H1 (cell line): Measurements from ENCODE around the gene ABCF2. TPM values are rescaled to one million over a fixed set of nuclear protein-coding genes. Genes with fewer than 3 reads are reported as not detected.

Experiments
- CTCF ChIA-PET: fragments of 300-600 bp; sonication (Branson Sonifier 250); formaldehyde crosslinking; loops from one replicate; lab custom pipeline; 2021; ENCODE audit not compliant: partially characterized antibody; lab: Charles Lee
- POLR2A ChIA-PET: fragments of 300-600 bp; sonication (Branson Sonifier 250); formaldehyde crosslinking; loops from one replicate; lab custom pipeline; 2021; ENCODE audit warnings: inconsistent platforms; ENCODE audit not compliant: partially characterized antibody; lab: Charles Lee
- DNase-seq, 2 experiments: peaks; one replicate each; pipeline versions ENCODE4 v3.0.0 to v3.0.0-alpha.2; 2010 to 2022; ENCODE audit warnings: low spot score in 2 of 2, low read depth in 1 of 2, mixed read lengths in 1 of 2
- FAIRE-seq: peaks from 2 replicates; lab custom pipeline; 2011; peaks lifted over from hg19 to GRCh38; lab: Jason Lieb, UNC
- H2AFZ ChIP-seq: 2 replicates; pipeline ENCODE4 v1.8.1; 2012; ENCODE audit warnings: low read length, inconsistent platforms
- H2AK5ac ChIP-seq: 2 replicates; pipeline ENCODE4 v1.6.1; 2013; ENCODE audit warnings: low read depth, low read length
- H2BK120ac ChIP-seq: replicated peaks from 2 replicates; pipeline ENCODE3; 2013; ENCODE audit warnings: low read depth, low read length, inconsistent platforms
- H2BK12ac ChIP-seq: 2 replicates; pipeline ENCODE4 v1.6.1; 2013; ENCODE audit warnings: low read depth, low read length
- H2BK15ac ChIP-seq: 2 replicates; pipeline ENCODE4 v1.6.1; 2013; ENCODE audit warnings: low read length
- H2BK20ac ChIP-seq: 2 replicates; pipeline ENCODE4 v1.6.1; 2013; ENCODE audit warnings: low read length
- H2BK5ac ChIP-seq: 2 replicates; pipeline ENCODE4 v1.6.1; 2013; ENCODE audit warnings: low read depth, low read length
- H3K14ac ChIP-seq: 2 replicates; pipeline ENCODE4 v1.6.1; 2013; ENCODE audit warnings: inconsistent platforms; ENCODE audit not compliant: insufficient read length
- H3K18ac ChIP-seq: 2 replicates; pipeline ENCODE4 v1.6.1; 2013; ENCODE audit warnings: low read length; ENCODE audit errors: extremely low read depth
- H3K23ac ChIP-seq: 2 replicates; pipeline ENCODE4 v1.6.1; 2013; ENCODE audit warnings: inconsistent platforms; ENCODE audit not compliant: insufficient read length
- H3K23me2 ChIP-seq: 2 replicates; pipeline ENCODE4 v1.6.1; 2013; ENCODE audit warnings: low read depth, low read length
- H3K27ac ChIP-seq: 2 replicates; pipeline ENCODE4 v1.6.1; 2011; ENCODE audit warnings: low read depth, low read length, inconsistent platforms
- H3K27me3 ChIP-seq, 4 experiments: replicated peaks in 1 of 4; 1 replicate in 1 of 4; 2 replicates in 3 of 4; pipeline versions ENCODE4 v1.6.1 to v1.8.1; 2011 to 2013; ENCODE audit warnings: low read length in 3 of 4, mild to moderate bottlenecking in 3 of 4, inconsistent platforms in 2 of 4, mixed read lengths in 2 of 4, moderate library complexity in 1 of 4; ENCODE audit not compliant: control insufficient read depth in 3 of 4, insufficient read depth in 3 of 4; ENCODE audit errors: extremely low read depth in 1 of 4
- H3K36me3 ChIP-seq, 4 experiments: 2 replicates each; pipeline versions ENCODE4 v1.6.1 to v1.8.1; 2011 to 2013; ENCODE audit warnings: mild to moderate bottlenecking in 4 of 4, low read length in 3 of 4, moderate library complexity in 2 of 4, control low read depth in 1 of 4, inconsistent platforms in 1 of 4; ENCODE audit not compliant: insufficient read depth in 4 of 4, control insufficient read depth in 2 of 4
- H3K4ac ChIP-seq: replicated peaks from 2 replicates; pipeline ENCODE3; 2013; ENCODE audit warnings: low read length, low read depth, mixed read lengths, inconsistent platforms; ENCODE audit not compliant: insufficient read length
- H3K4me1 ChIP-seq, 4 experiments: replicated peaks in 1 of 4; 1 replicate in 1 of 4; 2 replicates in 3 of 4; pipeline versions ENCODE4 v1.6.1 to v1.8.1; 2011 to 2013; ENCODE audit warnings: low read length in 3 of 4, inconsistent platforms in 2 of 4, mixed read lengths in 1 of 4; ENCODE audit not compliant: insufficient read depth in 4 of 4, control insufficient read depth in 3 of 4
- H3K4me2 ChIP-seq, 2 experiments: 2 replicates each; pipeline versions ENCODE4 v1.6.1 to v1.8.1; 2011 to 2013; ENCODE audit warnings: low read depth in 2 of 2, low read length in 2 of 2, control low read depth in 1 of 2, inconsistent platforms in 1 of 2, mild to moderate bottlenecking in 1 of 2; ENCODE audit not compliant: insufficient read depth in 1 of 2
- H3K4me3 ChIP-seq, 4 experiments: fragments of 200-600, 300-600 bp in 1 of 4; sonication (generic), shearing (Covaris generic), sonication (Bioruptor Twin) in 1 of 4; 2 replicates each; pipeline versions ENCODE4 v1.5.1 to v1.8.1; 2011 to 2016; ENCODE audit warnings: low read length in 4 of 4, low read depth in 3 of 4, control low read depth in 2 of 4, inconsistent platforms in 2 of 4, mild to moderate bottlenecking in 2 of 4, mixed read lengths in 1 of 4, moderate library complexity in 1 of 4; ENCODE audit not compliant: insufficient read depth in 2 of 4; ENCODE audit errors: extremely low read depth in 1 of 4
- H3K56ac ChIP-seq: replicated peaks from 2 replicates; pipeline ENCODE3; 2013; ENCODE audit warnings: low read depth, mild to moderate bottlenecking, mixed read lengths, low read length, inconsistent platforms; ENCODE audit not compliant: insufficient read length
- H3K79me1 ChIP-seq: 2 replicates; pipeline ENCODE4 v1.6.1; 2013; ENCODE audit warnings: low read depth, low read length, control low read depth
- H3K79me2 ChIP-seq, 2 experiments: 2 replicates each; pipeline versions ENCODE4 v1.6.1 to v1.8.1; 2012 to 2013; ENCODE audit warnings: low read length in 2 of 2, mild to moderate bottlenecking in 2 of 2, inconsistent platforms in 1 of 2; ENCODE audit not compliant: insufficient read depth in 2 of 2, control insufficient read depth in 1 of 2
- H3K9ac ChIP-seq, 4 experiments: replicated peaks in 1 of 4; 1 replicate in 1 of 4; 2 replicates in 3 of 4; pipeline versions ENCODE4 v1.6.1 to v1.8.1; 2011 to 2013; ENCODE audit warnings: low read depth in 3 of 4, low read length in 3 of 4, control low read depth in 2 of 4, mild to moderate bottlenecking in 2 of 4, moderate library complexity in 2 of 4, inconsistent platforms in 1 of 4; ENCODE audit errors: extremely low read depth in 1 of 4
- H3K9me3 ChIP-seq, 2 experiments: 2 replicates each; pipeline versions ENCODE4 v1.6.1 to v1.8.1; 2012 to 2013; ENCODE audit warnings: mild to moderate bottlenecking in 2 of 2, moderate library complexity in 2 of 2, control low read depth in 1 of 2, inconsistent platforms in 1 of 2, low read depth in 1 of 2, low read length in 1 of 2, mixed read lengths in 1 of 2; ENCODE audit not compliant: insufficient read depth in 2 of 2
- H4K20me1 ChIP-seq, 2 experiments: replicated peaks in 1 of 2; 2 replicates each; pipeline versions ENCODE3 to v1.8.1; 2011 to 2013; ENCODE audit warnings: inconsistent platforms in 2 of 2, low read length in 2 of 2, mild to moderate bottlenecking in 1 of 2; ENCODE audit not compliant: insufficient read depth in 2 of 2, control insufficient read depth in 1 of 2
- H4K5ac ChIP-seq: 2 replicates; pipeline ENCODE4 v1.6.1; 2013; ENCODE audit warnings: low read length, low read depth, mixed read lengths, inconsistent platforms; ENCODE audit not compliant: insufficient read length
- H4K8ac ChIP-seq: 2 replicates; pipeline ENCODE4 v1.8.0; 2013; ENCODE audit warnings: mild to moderate bottlenecking, moderate library complexity, low read length, inconsistent platforms; ENCODE audit not compliant: insufficient read depth; ENCODE audit errors: extremely low read depth
- H4K91ac ChIP-seq: replicated peaks from 2 replicates; pipeline ENCODE3; 2013; ENCODE audit warnings: low read length, mixed read lengths, inconsistent platforms; ENCODE audit not compliant: insufficient read length
- ASH2L ChIP-seq: fragments of 200-600, 300-600 bp; sonication (generic); IDR thresholded peaks from one replicate; pipeline ENCODE4 v1.7.1; 2017; ENCODE audit warnings: low read length
- CTBP2 ChIP-seq: IDR thresholded peaks from 2 replicates; pipeline ENCODE4 v1.7.0; 2011; ENCODE audit warnings: borderline replicate concordance, mild to moderate bottlenecking, moderate library complexity, mixed read lengths, low read length; ENCODE audit not compliant: insufficient read depth, insufficient read length
- GABPA ChIP-seq: IDR thresholded peaks from 2 replicates; pipeline ENCODE4 v1.6.1; 2011; ENCODE audit warnings: mild to moderate bottlenecking, low read length, moderate library complexity, borderline replicate concordance; ENCODE audit not compliant: insufficient read depth
- JUND ChIP-seq: IDR thresholded peaks from 2 replicates; pipeline ENCODE4 v1.6.1; 2011; ENCODE audit warnings: mild to moderate bottlenecking, improper control_type of control experiment, low read length
- PHF8 ChIP-seq: fragments of 200-600 bp; sonication (generic); conservative IDR thresholded peaks from 2 replicates; pipeline ENCODE4 v1.7.1; 2012; ENCODE audit warnings: low read depth, mild to moderate bottlenecking, inconsistent platforms, low read length, moderate library complexity
- SP2 ChIP-seq: IDR thresholded peaks from 2 replicates; pipeline ENCODE4 v1.6.1; 2012; ENCODE audit warnings: mild to moderate bottlenecking, low read length, inconsistent platforms
- SP4 ChIP-seq: IDR thresholded peaks from 2 replicates; pipeline ENCODE4 v1.6.1; 2012; ENCODE audit warnings: low read length, inconsistent platforms
- WGBS, 2 experiments: shearing (Covaris generic) in 1 of 2; methylation state at CpG; one replicate each; pipeline versions ENCODE4 v1.1.6 to v1.1.7; 2013 to 2015; ENCODE audit warnings: low lambda C conversion rate in 2 of 2, mixed read lengths in 2 of 2, inconsistent platforms in 1 of 2, low coverage in 1 of 2, missing lambda C conversion rate in 1 of 2; ENCODE audit not compliant: insufficient replicate concordance in 2 of 2, insufficient coverage in 1 of 2, insufficient read length in 1 of 2; ENCODE audit errors: extremely low coverage in 1 of 2, missing lambda C conversion rate in 1 of 2; 5-methylcytosine and 5-hydroxymethylcytosine counted together
- polyA plus RNA-seq, 7 experiments: library from polyadenylated mRNA; depleted of rRNA in 3 of 7; stranded (reverse) in 5 of 7; unstranded in 2 of 7; fragments of >200 nt in 5 of 7; fragments of 200-250 nt in 2 of 7; gene quantifications; 1 replicate in 5 of 7; 2 replicates in 1 of 7; 4 replicates in 1 of 7; pipeline versions ENCODE4 v1.2.1 to v1.2.3, GENCODE V29; 2011 to 2013; ENCODE audit warnings: missing spikeins in 2 of 7, mixed read lengths in 2 of 7
- total RNA-seq: library from RNA; stranded (reverse); fragmentation: NEBNext Ultra II Directional; extraction: Animal tissue kit (Norgen Biotek cat#: 25700); gene quantifications from 2 replicates; pipeline ENCODE4 v1.2.1, GENCODE V29; 2021
- TF ChIP-seq, protein P1 (sequence below), 3 experiments: IDR thresholded peaks; 1 replicate in 2 of 3; 2 replicates in 1 of 3; pipeline versions ENCODE4 v1.5.1 to v1.6.1; 2011; ENCODE audit warnings: low read length in 3 of 3, mild to moderate bottlenecking in 3 of 3, inconsistent platforms in 2 of 3, low read depth in 1 of 3, moderate library complexity in 1 of 3; ENCODE audit not compliant: insufficient read depth in 1 of 3; ENCODE audit errors: control extremely low read depth in 1 of 3
- TF ChIP-seq, protein P2 (sequence below): IDR thresholded peaks from 2 replicates; pipeline ENCODE4 v1.6.1; 2011; ENCODE audit warnings: low read depth, mild to moderate bottlenecking, low read length; ENCODE audit not compliant: insufficient read depth

Gene ABCF2
- total and polyA plus RNA-seq, 2 of the 8 experiments (the other 6 are each of a cell fraction or from before 2014, with no cell fraction given): 28.0 to 55.0 TPM

DNA sequence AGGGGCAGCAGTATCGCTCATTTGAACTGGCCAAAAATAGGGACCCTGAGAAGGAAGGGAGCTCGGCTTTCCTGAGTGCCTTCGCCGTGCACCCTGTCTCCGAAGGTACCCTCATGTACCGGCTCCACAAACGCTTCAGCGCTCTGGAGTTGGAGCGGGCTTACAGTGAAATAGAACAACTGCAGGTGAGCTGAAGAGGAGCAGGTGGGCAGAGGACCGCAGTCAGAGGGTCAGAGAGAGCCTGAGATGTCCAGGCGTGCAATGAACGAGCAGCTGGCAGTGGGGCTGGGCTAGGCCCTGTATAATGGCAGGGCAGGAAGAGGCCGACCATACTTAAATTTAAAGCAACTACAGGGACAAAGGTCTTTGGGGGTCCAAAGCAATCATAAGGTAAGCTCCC is 9.4 kb upstream of the ABCF2 start:
- Histone ChIP-seq H2BK15ac (no peak overlapping the region), H4K20me1 (peaks cover 0 to 17% of the 10 kb centered on the region in 2 experiments), H4K8ac (no peak overlapping the region), H2BK12ac (no peak overlapping the region), H4K91ac (no peak overlapping the region), H3K36me3 (peaks cover 8 to 24% (median 11%) of the 10 kb centered on the region in 4 experiments; a peak in 7 of 8 replicates), H3K56ac (no peak overlapping the region), H2AFZ (no peak overlapping the region), H2BK120ac (no peak overlapping the region), H3K79me1 (peaks cover 14% of the 10 kb centered on the region), H3K79me2 (peaks cover 4 to 23% of the 10 kb centered on the region in 2 experiments; a peak in 3 of 4 replicates), H3K27me3 (no peaks in the 10 kb centered on the region), H3K4me2 (no peak overlapping the region), H3K23ac (no peak overlapping the region), H3K4me3 (no peak overlapping the region), H3K27ac (no peak overlapping the region), H3K18ac (no peak overlapping the region), H2BK5ac (no peak overlapping the region), H2BK20ac (no peak overlapping the region), H4K5ac (no peak overlapping the region), H3K4me1 (peaks cover 3 to 7% (median 5%) of the 10 kb centered on the region in 4 experiments; a peak in 5 of 7 replicates), H3K9ac (no peak overlapping the region), H3K9me3 (no peaks in the 10 kb centered on the region), H3K23me2 (peaks cover 13% of the 10 kb centered on the region), H3K14ac (no peak overlapping the region), H2AK5ac (no peak overlapping the region), H3K4ac (no peak overlapping the region)
- FAIRE-seq (no peak), DNase-seq (no peak)
- 90% methylated on average over 13 of the region's 13 CpGs; no CpG with 5 or more reads in 1 of the 2 experiments for WGBS, 2 experiments
- POLR2A ChIA-PET: interaction anchor here (0.9 to 1.3 kb wide), 2 partner anchors 9 to 19 kb away, joined by 3 to 9 read pairs; partner anchors contain the start of gene ABCF2
- CTCF ChIA-PET: interaction anchor here (0.5 to 6.8 kb wide), 16 partner anchors 8 to 120 kb away, joined by 3 to 71 read pairs (median 4); partner anchors contain the start of gene ABCF2
- TF ChIP-seq, protein P1, sequence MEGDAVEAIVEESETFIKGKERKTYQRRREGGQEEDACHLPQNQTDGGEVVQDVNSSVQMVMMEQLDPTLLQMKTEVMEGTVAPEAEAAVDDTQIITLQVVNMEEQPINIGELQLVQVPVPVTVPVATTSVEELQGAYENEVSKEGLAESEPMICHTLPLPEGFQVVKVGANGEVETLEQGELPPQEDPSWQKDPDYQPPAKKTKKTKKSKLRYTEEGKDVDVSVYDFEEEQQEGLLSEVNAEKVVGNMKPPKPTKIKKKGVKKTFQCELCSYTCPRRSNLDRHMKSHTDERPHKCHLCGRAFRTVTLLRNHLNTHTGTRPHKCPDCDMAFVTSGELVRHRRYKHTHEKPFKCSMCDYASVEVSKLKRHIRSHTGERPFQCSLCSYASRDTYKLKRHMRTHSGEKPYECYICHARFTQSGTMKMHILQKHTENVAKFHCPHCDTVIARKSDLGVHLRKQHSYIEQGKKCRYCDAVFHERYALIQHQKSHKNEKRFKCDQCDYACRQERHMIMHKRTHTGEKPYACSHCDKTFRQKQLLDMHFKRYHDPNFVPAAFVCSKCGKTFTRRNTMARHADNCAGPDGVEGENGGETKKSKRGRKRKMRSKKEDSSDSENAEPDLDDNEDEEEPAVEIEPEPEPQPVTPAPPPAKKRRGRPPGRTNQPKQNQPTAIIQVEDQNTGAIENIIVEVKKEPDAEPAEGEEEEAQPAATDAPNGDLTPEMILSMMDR (IDR thresholded peaks at IDR 0.05; ENCODE audit: control extremely low read depth in 1 of 3, insufficient read depth in 1 of 3, low read depth in 1 of 3, low read length in 3 of 3): no peak
- TF ChIP-seq SP4: no peak
- no peak for TF ChIP-seq ASH2L
- no peak for TF ChIP-seq PHF8
- TF ChIP-seq SP2: no peak
- TF ChIP-seq, protein P2, sequence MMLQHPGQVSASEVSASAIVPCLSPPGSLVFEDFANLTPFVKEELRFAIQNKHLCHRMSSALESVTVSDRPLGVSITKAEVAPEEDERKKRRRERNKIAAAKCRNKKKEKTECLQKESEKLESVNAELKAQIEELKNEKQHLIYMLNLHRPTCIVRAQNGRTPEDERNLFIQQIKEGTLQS: no peak
- TF ChIP-seq JUND: no peak
- TF ChIP-seq GABPA: no peak
- no peak for TF ChIP-seq CTBP2
